HG03354 (cell line): ENCODE measurements around the gene RAI14.
"Not testable (repeated sequence)": the region's sequence is repeated elsewhere in the genome, so short reads cannot be mapped to it uniquely, and the experiment has no call there.

Experiments used
- ATAC-seq: cut with Tn5 transposase; IDR thresholded peaks from one replicate; pipeline ENCODE4 v1.9.1; 2021; ENCODE audit warnings: mild to moderate bottlenecking; ENCODE audit not compliant: unreplicated experiment, poor library complexity, severe bottlenecking

Gene RAI14

DNA sequence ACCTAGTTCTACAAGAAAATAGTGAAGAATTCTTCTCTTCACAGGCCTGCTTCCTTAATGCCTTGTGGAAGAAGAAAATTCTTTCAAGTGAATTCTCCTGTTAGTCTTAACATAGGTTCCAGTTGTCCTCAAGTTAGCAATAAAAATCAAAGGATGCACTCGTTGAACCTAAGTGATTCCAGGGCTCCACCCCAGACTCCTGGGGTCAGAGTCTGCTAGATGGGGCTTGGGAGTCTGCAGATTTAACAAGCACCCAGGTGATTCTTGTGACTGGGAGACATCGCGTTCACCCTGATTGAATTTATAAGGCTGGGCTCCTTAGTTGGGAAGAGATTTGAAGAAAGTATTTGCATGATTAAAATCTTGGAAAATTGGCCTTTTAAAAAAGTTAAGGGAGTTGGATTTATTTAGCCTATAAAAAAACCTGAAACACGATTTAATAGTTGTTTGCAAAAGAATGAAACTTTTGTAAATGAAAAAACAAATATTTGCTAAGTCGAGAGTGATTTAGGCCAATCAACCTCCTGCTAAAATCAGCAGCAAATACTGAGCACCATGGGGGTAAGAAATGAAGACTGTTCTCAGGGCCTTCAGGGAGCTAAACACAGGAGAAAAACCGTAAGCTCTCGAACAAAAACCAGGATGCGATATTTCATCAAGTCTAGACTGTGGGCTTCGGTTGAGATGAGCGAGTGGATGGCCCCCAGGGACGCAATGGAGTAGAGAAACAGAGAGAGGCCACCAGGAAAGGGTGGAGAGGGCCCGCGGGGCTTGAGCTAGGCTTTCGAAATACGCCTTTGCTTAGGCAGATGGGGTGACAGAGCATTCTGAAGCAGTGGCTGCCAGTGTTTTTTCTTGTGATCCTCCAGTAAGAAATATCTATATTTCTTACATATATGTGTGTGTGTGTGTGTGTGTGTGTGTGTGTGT lies 95.9 kb downstream of the RAI14 start:
- no peak for ATAC-seq

DNA sequence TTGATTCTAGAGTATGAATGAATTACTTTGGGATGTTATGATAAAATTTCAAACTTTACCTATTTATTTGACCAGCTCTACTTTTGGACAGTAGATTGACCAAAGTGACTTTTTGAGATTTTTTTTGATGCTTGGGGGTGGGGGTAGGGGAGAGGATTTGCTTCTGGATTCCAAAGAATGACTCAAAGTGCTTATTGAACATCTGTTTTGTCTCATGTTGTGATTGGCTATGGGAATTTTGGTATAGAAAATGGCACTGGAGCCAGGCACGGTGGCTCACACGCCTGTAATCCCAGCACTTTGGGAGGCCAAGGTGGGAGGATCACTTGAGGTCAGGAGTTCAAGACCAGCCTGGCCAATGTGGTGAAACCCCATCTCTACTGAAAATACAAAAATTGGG lies 97.1 kb downstream of the RAI14 start:
- ATAC-seq = not testable (repeated sequence)

DNA sequence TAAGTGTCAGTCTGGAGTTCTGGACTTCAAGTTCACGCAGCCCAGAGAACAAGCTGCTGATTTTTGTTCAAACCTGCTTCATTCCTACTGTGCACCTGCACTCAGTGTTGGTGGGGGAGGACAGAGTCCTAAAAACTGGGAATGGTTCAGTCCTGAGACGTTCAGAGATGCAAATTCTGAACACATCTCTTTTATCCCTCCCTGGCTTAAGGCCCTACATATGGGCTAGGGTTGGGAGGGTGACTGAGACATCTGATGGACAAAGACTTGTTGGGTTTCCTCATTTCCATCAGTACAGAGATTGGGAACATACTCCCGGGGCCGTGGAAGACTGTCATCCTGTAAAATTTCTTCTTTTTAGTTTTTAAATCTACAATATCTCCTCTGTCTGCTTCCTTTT lies 99.8 kb downstream of the RAI14 start:
- ATAC-seq = no peak

DNA sequence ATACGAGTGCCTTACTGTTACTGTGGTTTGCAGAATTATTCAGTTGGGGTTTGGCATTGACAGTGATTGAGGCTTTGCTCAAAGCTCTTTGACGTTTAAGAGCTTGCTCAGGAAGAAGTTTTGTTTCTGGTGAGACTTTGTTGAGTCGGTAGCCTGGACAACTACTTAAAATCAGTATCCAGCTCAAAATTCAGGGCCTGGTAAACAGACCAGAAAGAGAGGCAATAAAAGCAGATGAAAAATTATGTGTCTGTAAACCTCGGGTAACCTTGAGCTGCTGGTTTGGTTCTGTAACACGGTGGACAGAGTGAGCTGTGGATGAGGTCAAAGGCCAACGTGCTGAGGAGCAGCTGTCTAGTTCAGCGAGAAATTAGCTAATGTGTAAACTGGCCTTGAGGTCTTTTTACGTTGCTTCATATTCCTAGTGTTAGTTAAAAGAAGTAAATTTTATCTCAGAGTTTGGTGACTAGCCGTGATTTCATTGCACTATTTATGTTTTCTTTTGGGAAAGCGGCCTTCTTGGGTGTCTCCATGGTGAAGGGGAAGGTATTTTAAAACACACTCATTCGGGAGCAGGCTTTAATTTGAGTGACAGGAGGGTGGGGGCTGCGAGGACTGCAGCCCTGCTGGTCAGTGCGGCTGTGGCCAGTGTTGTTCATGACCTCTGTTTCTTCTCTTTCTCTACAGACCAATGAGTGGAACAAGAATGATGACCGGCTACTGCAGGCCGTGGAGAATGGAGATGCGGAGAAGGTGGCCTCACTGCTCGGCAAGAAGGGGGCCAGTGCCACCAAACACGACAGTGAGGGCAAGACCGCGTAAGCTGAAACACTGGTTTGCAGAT lies 100.9 kb downstream of the RAI14 start:
- no peak for ATAC-seq

GRCh38 chr5:34758514-34758913 lies 102.4 kb downstream of the RAI14 start:
- ATAC-seq = no peak

DNA sequence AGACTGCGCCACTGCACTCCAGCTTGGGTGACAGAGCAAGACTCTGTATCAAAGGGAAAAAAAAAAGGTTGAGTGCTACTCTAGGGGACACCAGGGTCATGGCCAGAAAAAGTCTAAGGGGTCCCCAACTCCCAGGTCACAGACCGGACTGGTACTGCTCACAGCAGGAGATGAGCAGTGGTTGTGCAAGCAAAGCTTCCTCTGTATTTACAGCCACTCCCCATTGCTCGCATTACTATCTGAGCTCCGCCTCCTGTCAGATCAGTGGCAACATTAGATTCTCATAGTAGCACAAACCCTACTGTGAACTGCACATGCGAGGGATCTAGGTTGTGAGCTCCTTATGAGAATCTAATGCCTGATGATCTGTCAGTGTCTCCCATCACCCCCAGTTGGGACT lies 103.1 kb downstream of the RAI14 start:
- not testable (repeated sequence) for ATAC-seq

GRCh38 chr5:34765662-34766061 lies 109.5 kb downstream of the RAI14 start:
- ATAC-seq = no peak

- no peak for ATAC-seq
Observed at GRCh38 chr5:34767180-34767579, 111.1 kb downstream of the RAI14 start.

- no peak for ATAC-seq
Observed at GRCh38 chr5:34770486-34770885, 114.4 kb downstream of the RAI14 start.

GRCh38 chr5:34771076-34771475 lies 114.9 kb downstream of the RAI14 start:
- no peak for ATAC-seq

GRCh38 chr5:34772267-34773098 lies 116.4 kb downstream of the RAI14 start:
- ATAC-seq = no peak

GRCh38 chr5:34774139-34774538 lies 118.0 kb downstream of the RAI14 start:
- ATAC-seq = no peak

DNA sequence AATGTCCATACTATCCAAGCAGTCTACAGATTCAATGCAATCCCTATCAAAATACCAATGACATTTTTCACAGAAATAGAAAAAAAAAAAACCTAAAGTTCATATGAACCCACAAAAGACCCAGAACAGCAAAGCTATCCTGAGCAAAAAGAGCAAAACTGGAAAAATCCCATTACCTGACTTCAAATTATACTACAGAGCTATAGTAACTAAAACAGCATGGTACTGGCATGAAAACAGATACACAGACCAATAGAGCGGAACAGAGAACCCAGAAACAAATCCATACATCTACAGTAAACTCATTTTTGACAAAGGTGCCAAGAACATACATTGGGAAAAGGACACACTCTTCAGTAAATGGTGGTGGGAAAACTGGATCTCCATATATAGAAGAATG lies 118.5 kb downstream of the RAI14 start:
- not testable (repeated sequence) for ATAC-seq

GRCh38 chr5:34775886-34776285 lies 119.8 kb downstream of the RAI14 start:
- no peak for ATAC-seq

- no peak for ATAC-seq
Observed at GRCh38 chr5:34778091-34778850, 122.1 kb downstream of the RAI14 start.

- not testable (repeated sequence) for ATAC-seq
Observed at GRCh38 chr5:34783892-34784291, 127.8 kb downstream of the RAI14 start.

DNA sequence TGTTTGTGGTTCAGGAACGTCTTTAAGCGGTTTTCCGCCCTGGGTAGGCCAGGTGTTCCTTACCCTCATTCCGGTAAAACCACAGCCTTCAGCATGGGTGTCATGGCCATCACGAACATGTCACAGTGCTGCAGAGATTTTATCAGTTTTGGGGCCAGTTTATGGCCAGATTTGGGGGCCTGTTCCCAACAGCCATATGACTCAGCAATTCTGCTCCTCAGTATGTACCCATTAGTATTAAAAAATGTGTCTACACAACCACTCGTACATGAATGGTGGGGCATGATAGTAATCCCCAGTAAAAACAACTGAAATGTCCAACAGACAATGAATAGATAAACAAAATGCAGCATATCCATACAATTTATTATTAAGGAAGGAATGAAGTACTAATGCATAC lies 130.9 kb downstream of the RAI14 start:
- no peak for ATAC-seq

GRCh38 chr5:34789021-34789531 lies 132.9 kb downstream of the RAI14 start:
- ATAC-seq = no peak

DNA sequence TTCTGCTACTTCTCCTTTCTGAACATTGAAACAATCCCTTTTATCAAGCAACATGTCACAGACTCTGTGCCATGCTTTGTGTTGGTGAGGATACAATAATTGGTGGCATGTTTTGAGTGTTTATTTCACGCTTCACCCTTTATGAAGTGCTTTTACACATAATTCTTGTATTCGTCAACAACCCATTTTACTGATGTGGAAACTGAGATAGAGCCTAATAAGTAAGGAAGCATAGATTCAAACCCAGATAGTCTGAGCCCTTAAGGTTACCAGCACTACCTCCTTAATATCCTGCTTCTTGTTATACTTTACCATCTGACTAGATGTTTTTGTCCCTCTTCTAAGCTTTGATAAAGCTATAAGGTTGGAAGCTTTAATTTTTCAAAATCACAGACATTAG lies 133.5 kb downstream of the RAI14 start:
- no peak for ATAC-seq
